Measurements from ENCODE around the gene TASOR2.

DNA sequence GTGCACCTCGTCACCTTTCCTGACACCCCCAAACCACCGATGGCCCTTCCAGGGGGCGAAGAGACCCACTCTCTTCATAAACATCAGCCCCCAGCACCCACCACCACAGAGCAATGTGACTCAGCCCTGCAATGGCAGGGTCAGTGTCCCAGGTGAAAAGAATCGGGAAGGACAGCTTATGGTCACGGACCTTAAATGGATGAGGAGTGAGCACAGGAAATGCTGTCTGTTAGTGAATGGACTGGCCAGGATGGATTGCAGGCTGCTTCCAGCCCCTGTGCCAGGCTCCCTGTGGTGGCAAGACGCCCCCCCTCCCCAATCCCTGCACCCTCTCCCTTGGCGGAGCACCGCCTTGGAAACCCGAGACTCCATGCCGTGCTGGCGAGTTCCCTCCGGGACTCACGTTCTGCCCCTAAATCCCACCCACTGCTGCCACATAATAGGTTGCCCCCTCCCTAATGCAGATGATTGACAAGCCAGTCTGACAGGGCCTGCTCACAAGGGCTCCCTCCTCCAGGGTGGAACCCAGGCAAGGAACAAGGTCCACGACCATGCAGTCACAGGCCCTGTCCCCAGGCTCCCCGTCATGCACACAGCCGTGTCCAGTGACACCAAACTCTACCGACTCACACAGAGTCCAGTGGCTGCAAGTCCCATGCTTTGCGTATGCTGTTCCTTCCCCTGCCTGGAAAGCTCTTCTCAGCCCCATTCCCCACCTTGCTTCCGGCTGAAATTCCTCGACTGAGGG is 25.6 kb upstream of the TASOR2 start:
- no peak for TF ChIP-seq TAF1 (IDR thresholded peaks at IDR 0.05; ENCODE audit: borderline replicate concordance, low read depth, low read length)
- TF ChIP-seq POLR2AphosphoS5 (IDR thresholded peaks at IDR 0.05; ENCODE audit: low read depth, low read length): no peak
- TF ChIP-seq POLR2A (IDR thresholded peaks at IDR 0.05; ENCODE audit: low read depth, low read length): no peak

Data from GM12892 (cell line).